Measurements from ENCODE around the gene UNKL. TPM values are rescaled to one million over a fixed set of nuclear protein-coding genes. Genes with fewer than 3 reads are reported as not detected.

The UNKL gene
- total and polyA plus RNA-seq, 2 of the 8 experiments (the other 6 are each of a cell fraction or from before 2014, with no cell fraction given) = 25.1 to 31.8 TPM

DNA sequence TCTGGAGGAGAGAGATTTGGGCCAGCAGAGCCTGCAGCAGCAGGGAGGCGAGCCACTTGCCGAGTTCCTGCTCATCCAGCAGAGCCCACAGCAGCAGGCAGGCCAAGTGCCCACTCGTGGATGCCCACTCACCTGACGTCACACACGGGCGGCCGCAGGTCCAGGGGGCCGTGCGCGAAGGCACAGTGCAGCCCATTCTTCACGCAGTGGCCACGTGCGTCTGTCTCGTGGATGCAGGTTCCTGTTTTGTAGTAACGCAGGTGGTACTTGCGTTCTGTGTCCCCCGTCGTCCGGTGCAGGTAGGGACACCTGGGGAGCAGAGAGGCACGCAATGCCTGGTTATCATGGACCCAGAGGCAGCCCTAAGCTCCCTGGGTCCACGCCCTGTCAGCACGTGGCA, 11.5 kb downstream of the UNKL start:
- no peak overlapping the region for H4K91ac ChIP-seq (replicated peaks; ENCODE audit: insufficient read length, low read length)
- TF ChIP-seq RNF2 (IDR thresholded peaks at IDR 0.05; ENCODE audit: borderline replicate concordance, low read depth, low read length, missing control alignments, poor library complexity, severe bottlenecking) = no peak
- no peak for TF ChIP-seq ASH2L (IDR thresholded peaks at IDR 0.05; ENCODE audit: low read length)
- TF ChIP-seq YY1 (IDR thresholded peaks at IDR 0.05; ENCODE audit: low read depth, low read length) = no peak
- H3K56ac ChIP-seq (replicated peaks; ENCODE audit: insufficient read length, low read depth, low read length) = no peak overlapping the region
- H3K4me1 ChIP-seq (replicated peaks in 1 of 4; ENCODE audit: control insufficient read depth in 3 of 4, insufficient read depth in 4 of 4, low read length in 3 of 4) = no peaks in the 10 kb centered on the region
- no peak overlapping the region for H2BK120ac ChIP-seq (replicated peaks; ENCODE audit: low read depth, low read length)
- ChIA-PET CTCF (ENCODE audit: partially characterized antibody) (interaction anchor here (0.7 to 1.4 kb wide), 4 partner anchors 14 to 622 kb away, joined by 3 to 4 read pairs (median 3); no protein-coding TSS in a partner anchor), POLR2A (ENCODE audit: partially characterized antibody) (interaction anchor here (0.6 to 1.3 kb wide), 3 partner anchors 17 to 271 kb away, joined by 3 to 6 read pairs (median 3); partner anchors contain the start of gene UQCC4)
- no peak overlapping the region for H3K4me3 ChIP-seq (ENCODE audit: extremely low read depth in 1 of 4, insufficient read depth in 2 of 4, low read depth in 3 of 4, low read length in 4 of 4)
- no peaks in the 10 kb centered on the region for H3K23me2 ChIP-seq (ENCODE audit: low read depth, low read length)
- no peak overlapping the region for H2AK5ac ChIP-seq (ENCODE audit: low read depth, low read length)
- FAIRE-seq (no peak), DNase-seq (ENCODE audit: low read depth in 1 of 2, low spot score in 2 of 2) (no peak)
- H3K4ac ChIP-seq (replicated peaks; ENCODE audit: insufficient read length, low read depth, low read length) = no peak overlapping the region
- no peak overlapping the region for H3K4me2 ChIP-seq (ENCODE audit: insufficient read depth in 1 of 2, low read depth in 2 of 2, low read length in 2 of 2)
- H3K79me2 ChIP-seq (ENCODE audit: control insufficient read depth in 1 of 2, insufficient read depth in 2 of 2, low read length in 2 of 2) = peaks cover 0 to 18% of the 10 kb centered on the region in 2 experiments; a peak in 2 of 4 replicates
- H3K9me3 ChIP-seq (ENCODE audit: insufficient read depth in 2 of 2, low read depth in 1 of 2, low read length in 1 of 2) = no peaks in the 10 kb centered on the region
- no peak overlapping the region for H2BK5ac ChIP-seq (ENCODE audit: low read depth, low read length)
- no peak overlapping the region for H3K23ac ChIP-seq (ENCODE audit: insufficient read length)
- peaks cover 0 to 10% of the 10 kb centered on the region in 2 experiments for H4K20me1 ChIP-seq (replicated peaks in 1 of 2; ENCODE audit: control insufficient read depth in 1 of 2, insufficient read depth in 2 of 2, low read length in 2 of 2)
- peaks cover 0 to 15% (median 1%) of the 10 kb centered on the region in 4 experiments; a peak in 3 of 8 replicates for H3K36me3 ChIP-seq (ENCODE audit: control insufficient read depth in 2 of 4, insufficient read depth in 4 of 4, low read length in 3 of 4)
- no peak overlapping the region for H4K5ac ChIP-seq (ENCODE audit: insufficient read length, low read depth, low read length)
- H2BK12ac ChIP-seq (ENCODE audit: low read depth, low read length) = no peak overlapping the region
- H2BK15ac ChIP-seq (ENCODE audit: low read length) = no peak overlapping the region
- H3K27ac ChIP-seq (ENCODE audit: low read depth, low read length) = no peak overlapping the region
- no peak overlapping the region for H3K9ac ChIP-seq (replicated peaks in 1 of 4; ENCODE audit: extremely low read depth in 1 of 4, low read depth in 3 of 4, low read length in 3 of 4)
- H3K79me1 ChIP-seq (ENCODE audit: low read depth, low read length) = peaks cover 8% of the 10 kb centered on the region; the same call in 1 of the 2 replicates
- no peak overlapping the region for H3K18ac ChIP-seq (ENCODE audit: extremely low read depth, low read length)
- no peak overlapping the region for H3K14ac ChIP-seq (ENCODE audit: insufficient read length)
- H2AFZ ChIP-seq (ENCODE audit: low read length) = no peak overlapping the region
- no peak overlapping the region for H4K8ac ChIP-seq (ENCODE audit: extremely low read depth, insufficient read depth, low read length)
- 90% methylated on average over 22 of the region's 22 CpGs; no CpG with 5 or more reads in 1 of the 2 experiments for WGBS, 2 experiments (ENCODE audit: extremely low coverage in 1 of 2, insufficient coverage in 1 of 2, insufficient read length in 1 of 2, insufficient replicate concordance in 2 of 2, low coverage in 1 of 2, low lambda C conversion rate in 2 of 2, missing lambda C conversion rate in 1 of 2)
- no peak overlapping the region for H2BK20ac ChIP-seq (ENCODE audit: low read length)
- no peaks in the 10 kb centered on the region for H3K27me3 ChIP-seq (replicated peaks in 1 of 4; ENCODE audit: control insufficient read depth in 3 of 4, extremely low read depth in 1 of 4, insufficient read depth in 3 of 4, low read length in 3 of 4)
